SU-DHL-6 (cell line): ENCODE measurements around the gene ERMAP.

ENCODE experiments used
- EZH2phosphoT487 ChIP-seq: fragments of 200-600 bp; sonication (generic), shearing (Covaris generic); conservative IDR thresholded peaks from 2 replicates; pipeline ENCODE4 v1.6.1; 2018; ENCODE audit warnings: mild to moderate bottlenecking, antibody characterized with exemption, low read length, moderate library complexity, mixed read lengths
- TF ChIP-seq, protein P1 (sequence below): fragments of 200-600 bp; sonication (generic); IDR thresholded peaks from one replicate; pipeline ENCODE4 v1.5.1; 2017; ENCODE audit warnings: antibody characterized with exemption, mild to moderate bottlenecking, low read length, moderate library complexity; ENCODE audit not compliant: insufficient read depth, poor library complexity, severe bottlenecking

GRCh38 chr1:42886046-42886739 lies 69.3 kb downstream of the ERMAP start:
- TF ChIP-seq, protein P1, sequence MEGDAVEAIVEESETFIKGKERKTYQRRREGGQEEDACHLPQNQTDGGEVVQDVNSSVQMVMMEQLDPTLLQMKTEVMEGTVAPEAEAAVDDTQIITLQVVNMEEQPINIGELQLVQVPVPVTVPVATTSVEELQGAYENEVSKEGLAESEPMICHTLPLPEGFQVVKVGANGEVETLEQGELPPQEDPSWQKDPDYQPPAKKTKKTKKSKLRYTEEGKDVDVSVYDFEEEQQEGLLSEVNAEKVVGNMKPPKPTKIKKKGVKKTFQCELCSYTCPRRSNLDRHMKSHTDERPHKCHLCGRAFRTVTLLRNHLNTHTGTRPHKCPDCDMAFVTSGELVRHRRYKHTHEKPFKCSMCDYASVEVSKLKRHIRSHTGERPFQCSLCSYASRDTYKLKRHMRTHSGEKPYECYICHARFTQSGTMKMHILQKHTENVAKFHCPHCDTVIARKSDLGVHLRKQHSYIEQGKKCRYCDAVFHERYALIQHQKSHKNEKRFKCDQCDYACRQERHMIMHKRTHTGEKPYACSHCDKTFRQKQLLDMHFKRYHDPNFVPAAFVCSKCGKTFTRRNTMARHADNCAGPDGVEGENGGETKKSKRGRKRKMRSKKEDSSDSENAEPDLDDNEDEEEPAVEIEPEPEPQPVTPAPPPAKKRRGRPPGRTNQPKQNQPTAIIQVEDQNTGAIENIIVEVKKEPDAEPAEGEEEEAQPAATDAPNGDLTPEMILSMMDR: no peak
- no peak for TF ChIP-seq EZH2phosphoT487
